SIG-M5 treated with dmso at 0.1 percent for 504 hours (cell line): ENCODE data around the gene TPX2.

ENCODE experiments used
- DNase-seq: peaks from one replicate; lab custom pipeline; 2025; ENCODE audit not compliant: unreplicated experiment; lab: John Stamatoyannopoulos, UW

The TPX2 gene

GRCh38 chr20:31738729-31739549 lies at the start of gene TPX2:
TPX2 (plus strand) TSS chr20:31739290; CDS start chr20:31757477, 18,187 bp downstream.
- DNase-seq = peak; percentile 100

- no peak for DNase-seq
These were observed 48.9 kb upstream of the TPX2 start for GRCh38 chr20:31690124-31690666.

- no peak for DNase-seq
These were observed 47.3 kb upstream of the TPX2 start for GRCh38 chr20:31691646-31692275.

GRCh38 chr20:31693402-31693801 lies 45.7 kb upstream of the TPX2 start:
- DNase-seq = no peak

GRCh38 chr20:31693987-31694661 lies 45.0 kb upstream of the TPX2 start:
- no peak for DNase-seq

- no peak for DNase-seq
These were observed 44.1 kb upstream of the TPX2 start for GRCh38 chr20:31694842-31695593.

GRCh38 chr20:31695849-31696804 lies 43.0 kb upstream of the TPX2 start:
- DNase-seq = no peak

GRCh38 chr20:31698243-31698802 lies 40.8 kb upstream of the TPX2 start:
- no peak for DNase-seq

- DNase-seq = peak; percentile 69
These were observed 40.0 kb upstream of the TPX2 start for GRCh38 chr20:31698803-31699718.

- no peak for DNase-seq
These were observed 39.0 kb upstream of the TPX2 start for GRCh38 chr20:31699801-31700728.

GRCh38 chr20:31700747-31701146 lies 38.3 kb upstream of the TPX2 start:
- no peak for DNase-seq

- DNase-seq = no peak
These were observed 37.5 kb upstream of the TPX2 start for GRCh38 chr20:31701591-31701990.

GRCh38 chr20:31704225-31705119 lies 34.6 kb upstream of the TPX2 start:
- DNase-seq = peak; percentile 53

- no peak for DNase-seq
These were observed 33.9 kb upstream of the TPX2 start for GRCh38 chr20:31705191-31705590.

- no peak for DNase-seq
These were observed 33.2 kb upstream of the TPX2 start for GRCh38 chr20:31705598-31706597.
